GM21737 (cell line): Measurements from ENCODE around the gene ADAMTS6.

ENCODE experiments used
- ATAC-seq: cut with Tn5 transposase; IDR thresholded peaks from one replicate; pipeline ENCODE4 v1.9.1; 2021; ENCODE audit warnings: mild to moderate bottlenecking, moderate library complexity; ENCODE audit not compliant: unreplicated experiment

Gene ADAMTS6

DNA sequence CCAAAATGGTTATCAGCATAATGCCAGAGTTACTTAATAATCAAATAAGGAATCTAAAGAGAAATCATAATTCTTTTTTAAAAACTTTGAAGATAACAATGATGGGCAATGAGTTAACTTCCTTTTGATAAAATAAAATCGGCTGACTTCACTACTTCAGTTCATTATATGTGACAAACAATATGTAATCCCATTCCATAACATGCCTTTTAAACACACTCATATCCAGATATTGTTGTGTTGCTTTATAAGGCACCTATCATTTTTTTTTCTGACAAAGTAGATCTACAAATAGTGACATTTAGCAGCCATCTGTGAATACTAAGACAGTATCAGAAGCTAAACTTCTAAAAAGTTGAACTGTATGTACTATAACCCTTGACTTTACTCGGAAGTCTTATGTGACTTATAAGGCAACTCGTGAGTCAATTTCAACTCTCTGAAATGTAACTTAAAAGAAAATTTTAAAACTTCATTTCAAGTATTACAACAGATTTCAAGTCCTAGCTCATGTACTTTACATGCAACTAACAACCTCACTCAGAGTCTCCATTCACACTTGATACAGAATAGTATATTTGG lies 7.5 kb downstream of the ADAMTS6 start:
- no peak for ATAC-seq

- ATAC-seq: no peak
Observed at GRCh38 chr5:65468633-65469032, 13.1 kb downstream of the ADAMTS6 start.

DNA sequence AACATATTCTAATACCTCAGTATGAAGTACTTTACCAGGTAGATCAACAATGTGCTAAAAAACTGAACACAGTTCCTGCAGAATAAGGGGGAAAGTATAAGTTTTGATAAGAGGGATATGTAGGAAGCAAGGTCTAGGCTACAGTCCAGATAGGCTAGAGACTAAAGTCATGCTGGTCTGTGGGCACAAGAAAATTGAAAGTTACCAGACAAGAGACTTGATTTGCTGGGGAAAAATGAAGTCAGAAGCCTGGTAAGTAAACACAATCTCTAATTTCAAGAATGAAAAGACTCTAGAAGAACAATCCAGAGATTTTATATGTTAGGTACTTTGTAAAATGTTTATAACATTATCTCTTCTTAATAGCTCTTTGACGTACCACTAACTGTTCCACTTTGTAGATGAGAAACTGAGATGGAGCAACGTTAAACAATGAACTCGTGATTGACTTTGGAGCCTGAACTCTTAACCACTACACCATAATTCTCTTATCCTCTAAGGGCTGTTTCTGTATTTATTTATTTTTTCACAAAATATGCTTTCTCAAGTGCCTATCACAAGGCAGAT lies 19.5 kb downstream of the ADAMTS6 start:
- ATAC-seq: no peak

GRCh38 chr5:65461490-65461889 lies 20.2 kb downstream of the ADAMTS6 start:
- ATAC-seq: no peak

- ATAC-seq: no peak
Observed at GRCh38 chr5:65459995-65460394, 21.7 kb downstream of the ADAMTS6 start.

- no peak for ATAC-seq
Observed at GRCh38 chr5:65455064-65455463, 26.7 kb downstream of the ADAMTS6 start.

- no peak for ATAC-seq
Observed at GRCh38 chr5:65451436-65451835, 30.3 kb downstream of the ADAMTS6 start.

- no peak for ATAC-seq
Observed at GRCh38 chr5:65446682-65447081, 35.0 kb downstream of the ADAMTS6 start.

DNA sequence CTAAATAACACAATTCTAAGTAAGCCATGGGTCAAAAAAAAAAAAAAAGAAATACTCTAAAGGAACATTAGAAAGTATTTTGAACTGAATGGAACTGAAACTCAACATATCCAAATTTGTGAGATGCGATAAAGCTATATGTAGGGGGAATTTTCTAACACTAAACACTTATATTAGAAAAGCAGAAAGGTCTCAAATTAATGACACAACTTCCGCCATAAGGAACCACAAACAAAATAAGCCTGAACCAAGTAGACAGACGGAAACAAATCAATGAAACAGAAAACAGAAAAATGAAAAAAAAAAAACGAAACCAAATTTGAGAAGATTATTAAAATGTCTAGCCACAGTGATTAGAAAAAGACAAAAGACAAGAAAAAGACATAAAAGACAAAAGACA lies 39.9 kb downstream of the ADAMTS6 start:
- ATAC-seq: no peak

- no peak for ATAC-seq
Observed at GRCh38 chr5:65440456-65440855, 41.3 kb downstream of the ADAMTS6 start.

GRCh38 chr5:65434122-65434521 lies 47.6 kb downstream of the ADAMTS6 start:
- no peak for ATAC-seq

GRCh38 chr5:65426656-65427055 lies 55.1 kb downstream of the ADAMTS6 start:
- ATAC-seq: no peak

- ATAC-seq: no peak
Observed at GRCh38 chr5:65423623-65424022, 58.1 kb downstream of the ADAMTS6 start.

- ATAC-seq: no peak
Observed at GRCh38 chr5:65418661-65419060, 63.1 kb downstream of the ADAMTS6 start.

GRCh38 chr5:65413822-65414221 lies 67.9 kb downstream of the ADAMTS6 start:
- no peak for ATAC-seq

DNA sequence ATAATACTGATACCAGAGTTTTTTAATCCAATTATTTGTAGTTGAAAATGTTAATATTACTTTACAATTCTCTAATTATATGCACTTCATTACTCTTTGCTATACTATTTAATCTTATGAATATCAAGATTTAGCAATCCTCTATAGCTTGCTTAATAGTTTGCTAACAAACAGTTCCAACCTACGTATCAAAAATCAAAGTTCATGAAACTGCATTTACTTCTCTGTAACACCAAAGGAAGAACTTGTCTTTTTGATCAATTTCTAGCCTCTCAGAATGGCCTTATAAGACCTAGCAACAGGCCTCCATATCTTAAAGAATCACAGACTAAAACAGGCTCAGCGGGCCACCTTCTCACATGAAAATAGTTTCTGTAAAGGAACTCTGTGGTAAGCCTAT lies 68.9 kb downstream of the ADAMTS6 start:
- ATAC-seq: no peak

GRCh38 chr5:65411356-65411755 lies 70.4 kb downstream of the ADAMTS6 start:
- no peak for ATAC-seq

DNA sequence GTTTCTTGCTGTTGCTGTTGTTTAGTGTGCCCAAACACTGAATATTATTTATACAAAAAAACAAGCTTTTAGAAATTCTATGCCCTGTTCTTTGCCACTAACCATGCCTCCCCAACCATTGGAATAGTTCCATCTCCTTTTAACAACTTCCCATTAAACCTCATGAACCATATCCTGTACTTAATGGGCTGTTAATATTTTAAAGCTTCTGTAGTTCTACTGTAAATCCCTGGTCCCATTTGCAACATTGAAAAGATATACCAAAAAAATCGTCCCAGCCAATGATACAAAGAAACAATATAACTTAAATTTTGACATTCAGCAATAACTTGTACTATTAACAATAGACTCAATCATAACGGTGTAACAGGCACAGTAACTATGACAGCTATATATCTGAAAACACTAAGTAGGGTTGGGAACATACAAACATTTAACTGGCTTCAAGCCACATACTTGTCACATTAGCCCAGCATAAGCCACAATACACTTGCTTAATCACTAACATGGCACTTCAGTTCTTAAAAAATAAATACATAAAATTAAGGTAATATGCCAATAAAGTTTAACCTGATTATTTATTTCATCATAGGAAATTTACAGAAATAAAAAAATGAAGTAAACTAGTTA lies 86.1 kb downstream of the ADAMTS6 start:
- ATAC-seq: no peak

GRCh38 chr5:65394087-65394486 lies 87.6 kb downstream of the ADAMTS6 start:
- ATAC-seq: no peak

- no peak for ATAC-seq
Observed at GRCh38 chr5:65391591-65391990, 90.1 kb downstream of the ADAMTS6 start.

DNA sequence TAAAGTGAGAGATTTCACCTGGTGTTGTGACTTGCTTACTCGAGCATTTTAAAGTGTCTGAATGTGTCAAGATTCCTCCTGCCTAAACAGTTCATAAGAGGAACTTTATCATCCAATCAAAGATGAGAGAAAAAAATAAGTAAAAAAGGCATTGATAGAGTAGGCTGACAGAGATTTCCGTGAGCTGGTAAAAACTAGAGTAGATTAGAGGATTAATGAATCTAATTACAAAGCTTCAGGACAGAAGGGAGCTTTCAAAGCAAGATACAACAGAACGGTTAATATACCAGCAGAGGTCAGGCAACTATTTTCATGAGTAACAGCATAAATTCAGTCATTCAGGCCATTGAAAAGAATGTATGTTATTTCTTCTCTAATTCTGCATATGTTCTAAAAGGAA lies 91.5 kb downstream of the ADAMTS6 start:
- ATAC-seq: no peak

GRCh38 chr5:65383859-65384258 lies 97.9 kb downstream of the ADAMTS6 start:
- ATAC-seq: no peak

DNA sequence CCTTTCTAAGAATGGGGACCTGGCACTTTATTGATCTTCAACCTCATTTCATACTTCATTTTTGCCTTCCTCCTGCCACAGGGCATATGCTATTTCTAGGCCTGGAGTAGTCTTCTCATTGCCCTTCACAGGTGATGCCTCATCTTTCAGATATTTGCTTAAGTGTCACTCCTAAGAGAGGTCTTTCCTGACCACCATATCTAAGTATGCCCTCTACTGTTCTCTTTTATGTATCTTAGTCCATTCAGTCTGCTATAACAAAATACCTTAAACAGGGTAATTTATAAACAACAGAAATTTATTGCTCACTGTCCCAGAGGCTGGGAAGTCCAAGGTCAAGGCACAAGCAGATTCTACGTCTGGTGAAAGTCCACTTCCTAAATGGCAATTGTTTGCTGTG lies 99.1 kb downstream of the ADAMTS6 start:
- no peak for ATAC-seq
